Gastroesophageal sphincter (tissue), 3 donors: ENCODE measurements around the gene SLC9A3.

Experiments
- POLR2A ChIP-seq, 2 donors: fragments of 450-650 bp; IDR thresholded peaks; one replicate each; pipeline ENCODE4 v1.6.1; 2017; ENCODE audit warnings: antibody characterized with exemption in 2 of 2, mild to moderate bottlenecking in 2 of 2, moderate library complexity in 1 of 2
- POLR2AphosphoS5 ChIP-seq: sonication (generic); formaldehyde crosslinking; IDR thresholded peaks from one replicate; pipeline ENCODE4 v1.6.1; 2017; ENCODE audit warnings: antibody characterized with exemption
- TF ChIP-seq, protein P1 (sequence below), 4 experiments: fragments of 200-600 bp in 2 of 4; fragments of 450-650 bp in 2 of 4; sonication (generic) in 1 of 4; IDR thresholded peaks; one replicate each; pipeline ENCODE4 v1.5.1; 2017 to 2019; ENCODE audit warnings: antibody characterized with exemption in 4 of 4, mild to moderate bottlenecking in 2 of 4, moderate library complexity in 2 of 4

DNA sequence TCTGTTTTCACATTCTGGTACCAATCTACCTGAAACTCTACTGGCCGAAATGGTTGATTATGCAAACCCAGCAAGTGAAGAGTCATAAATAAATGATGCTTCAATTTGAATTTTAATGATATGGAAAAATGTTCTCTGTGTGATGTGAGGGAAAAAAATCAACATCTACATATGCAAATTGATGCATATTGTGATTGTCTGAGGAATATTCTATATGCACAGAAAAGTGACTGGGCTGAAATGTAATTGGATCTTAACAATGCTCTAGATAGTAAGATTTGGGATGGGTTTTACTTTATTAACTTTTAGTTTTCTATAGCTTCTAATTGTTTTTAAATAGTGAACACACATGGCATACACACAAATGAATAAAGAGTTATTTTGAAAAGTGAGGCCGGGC, 25.0 kb upstream of the SLC9A3 start:
- no peak for TF ChIP-seq POLR2A (IDR thresholded peaks at IDR 0.05)
- TF ChIP-seq, protein P1, sequence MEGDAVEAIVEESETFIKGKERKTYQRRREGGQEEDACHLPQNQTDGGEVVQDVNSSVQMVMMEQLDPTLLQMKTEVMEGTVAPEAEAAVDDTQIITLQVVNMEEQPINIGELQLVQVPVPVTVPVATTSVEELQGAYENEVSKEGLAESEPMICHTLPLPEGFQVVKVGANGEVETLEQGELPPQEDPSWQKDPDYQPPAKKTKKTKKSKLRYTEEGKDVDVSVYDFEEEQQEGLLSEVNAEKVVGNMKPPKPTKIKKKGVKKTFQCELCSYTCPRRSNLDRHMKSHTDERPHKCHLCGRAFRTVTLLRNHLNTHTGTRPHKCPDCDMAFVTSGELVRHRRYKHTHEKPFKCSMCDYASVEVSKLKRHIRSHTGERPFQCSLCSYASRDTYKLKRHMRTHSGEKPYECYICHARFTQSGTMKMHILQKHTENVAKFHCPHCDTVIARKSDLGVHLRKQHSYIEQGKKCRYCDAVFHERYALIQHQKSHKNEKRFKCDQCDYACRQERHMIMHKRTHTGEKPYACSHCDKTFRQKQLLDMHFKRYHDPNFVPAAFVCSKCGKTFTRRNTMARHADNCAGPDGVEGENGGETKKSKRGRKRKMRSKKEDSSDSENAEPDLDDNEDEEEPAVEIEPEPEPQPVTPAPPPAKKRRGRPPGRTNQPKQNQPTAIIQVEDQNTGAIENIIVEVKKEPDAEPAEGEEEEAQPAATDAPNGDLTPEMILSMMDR (IDR thresholded peaks at IDR 0.05), result no peak
- no peak for TF ChIP-seq POLR2AphosphoS5
